H1 (cell line): ENCODE results near the gene PSMD3. TPM values are rescaled to one million over a fixed set of nuclear protein-coding genes. Genes with fewer than 3 reads are reported as not detected.

Experiments
- ATF3 ChIP-seq: IDR thresholded peaks from 2 replicates; pipeline ENCODE4 v1.6.1; 2011; ENCODE audit warnings: low read depth, mild to moderate bottlenecking, low read length; ENCODE audit not compliant: insufficient read depth
- BRCA1 ChIP-seq: IDR thresholded peaks from 2 replicates; pipeline ENCODE4 v1.6.1; 2012; ENCODE audit warnings: low read depth, low read length, improper control_type of control experiment
- EZH2 ChIP-seq: fragments of 200-600 bp; sonication (generic); IDR thresholded peaks from 2 replicates; pipeline ENCODE4 v1.7.1; 2012; ENCODE audit warnings: low read depth, mild to moderate bottlenecking, moderate library complexity, low read length, inconsistent platforms; ENCODE audit not compliant: severe bottlenecking
- GTF2F1 ChIP-seq: IDR thresholded peaks from 2 replicates; pipeline ENCODE4 v1.6.1; 2012; ENCODE audit warnings: low read depth, low read length, improper control_type of control experiment, borderline replicate concordance
- HDAC6 ChIP-seq: IDR thresholded peaks from one replicate; pipeline ENCODE4 v1.7.1; 2012; ENCODE audit warnings: low read depth, mild to moderate bottlenecking, inconsistent platforms, low read length, moderate library complexity
- KDM1A ChIP-seq: fragments of 200-600, 300-600 bp; sonication (generic); IDR thresholded peaks from 2 replicates; pipeline ENCODE4 v1.7.1; 2016; ENCODE audit warnings: mild to moderate bottlenecking, low read length, borderline replicate concordance
- KDM4A ChIP-seq: IDR thresholded peaks from one replicate; pipeline ENCODE4 v1.7.1; 2012; ENCODE audit warnings: low read depth, mild to moderate bottlenecking, moderate library complexity, low read length, inconsistent platforms; ENCODE audit not compliant: severe bottlenecking
- POLR2A ChIP-seq, 2 experiments: IDR thresholded peaks; 1 replicate in 1 of 2; 2 replicates in 1 of 2; pipeline ENCODE4 v1.6.1; 2011; ENCODE audit warnings: low read depth in 2 of 2, low read length in 2 of 2, mild to moderate bottlenecking in 2 of 2; ENCODE audit errors: control extremely low read depth in 1 of 2
- POU5F1 ChIP-seq: IDR thresholded peaks from 2 replicates; pipeline ENCODE4 v1.6.1; 2011; ENCODE audit warnings: low read depth, mild to moderate bottlenecking, low read length, moderate library complexity
- RAD21 ChIP-seq, 2 experiments: IDR thresholded peaks in 1 of 2; conservative IDR thresholded peaks in 1 of 2; 2 replicates each; pipeline ENCODE4 v1.6.1; 2011; ENCODE audit warnings: low read depth in 2 of 2, low read length in 2 of 2, improper control_type of control experiment in 1 of 2, inconsistent platforms in 1 of 2, mild to moderate bottlenecking in 1 of 2, moderate library complexity in 1 of 2
- RXRA ChIP-seq: IDR thresholded peaks from 2 replicates; pipeline ENCODE4 v1.6.1; 2011; ENCODE audit warnings: low read depth, mild to moderate bottlenecking, low read length, moderate library complexity; ENCODE audit not compliant: insufficient read depth
- SAP30 ChIP-seq: fragments of 300-600 bp; sonication (generic); IDR thresholded peaks from 2 replicates; pipeline ENCODE4 v1.7.1; 2012; ENCODE audit warnings: low read length, moderate library complexity, mild to moderate bottlenecking, inconsistent platforms; ENCODE audit not compliant: insufficient read depth, insufficient replicate concordance
- SIN3A ChIP-seq, 2 experiments: IDR thresholded peaks in 1 of 2; conservative IDR thresholded peaks in 1 of 2; 2 replicates each; pipeline ENCODE4 v1.6.1; 2011 to 2012; ENCODE audit warnings: low read length in 2 of 2, improper control_type of control experiment in 1 of 2, low read depth in 1 of 2, mild to moderate bottlenecking in 1 of 2
- SP4 ChIP-seq: IDR thresholded peaks from 2 replicates; pipeline ENCODE4 v1.6.1; 2012; ENCODE audit warnings: low read length, inconsistent platforms
- SRF ChIP-seq: IDR thresholded peaks from 2 replicates; pipeline ENCODE4 v1.6.1; 2011; ENCODE audit warnings: mild to moderate bottlenecking, low read depth, low read length, moderate library complexity
- SUZ12 ChIP-seq: fragments of 200-600 bp; sonication (generic); IDR thresholded peaks from 2 replicates; pipeline ENCODE4 v1.6.1; 2012; ENCODE audit warnings: mild to moderate bottlenecking, inconsistent platforms, low read length, moderate library complexity, mixed read lengths
- polyA plus RNA-seq, 7 experiments: library from polyadenylated mRNA; depleted of rRNA in 3 of 7; stranded (reverse) in 5 of 7; unstranded in 2 of 7; fragments of >200 nt in 5 of 7; fragments of 200-250 nt in 2 of 7; gene quantifications; 1 replicate in 5 of 7; 2 replicates in 1 of 7; 4 replicates in 1 of 7; pipeline versions ENCODE4 v1.2.1 to v1.2.3, GENCODE V29; 2011 to 2013; ENCODE audit warnings: missing spikeins in 2 of 7, mixed read lengths in 2 of 7
- total RNA-seq: library from RNA; stranded (reverse); fragmentation: NEBNext Ultra II Directional; extraction: Animal tissue kit (Norgen Biotek cat#: 25700); gene quantifications from 2 replicates; pipeline ENCODE4 v1.2.1, GENCODE V29; 2021

PSMD3 gene
- total and polyA plus RNA-seq, 2 of the 8 experiments (the other 6 are each of a cell fraction or from before 2014, with no cell fraction given), result 151 to 198 TPM

- TF ChIP-seq GTF2F1, result no peak
- TF ChIP-seq HDAC6, result no peak
- TF ChIP-seq SUZ12, result no peak; the same call in 1 of the 2 replicates
- peak; percentile 57 for TF ChIP-seq KDM4A
- peak; percentile 61 to 98; a peak in 2 of 4 replicates for TF ChIP-seq SIN3A (conservative IDR thresholded peaks at IDR 0.05 in 1 of 2, IDR thresholded peaks at IDR 0.05 in 1 of 2; ENCODE audit: low read depth in 1 of 2, low read length in 2 of 2)
- TF ChIP-seq SRF, result peak; percentile 99
- TF ChIP-seq SP4, result no peak
- TF ChIP-seq POLR2A (IDR thresholded peaks at IDR 0.05; ENCODE audit: control extremely low read depth in 1 of 2, low read depth in 2 of 2, low read length in 2 of 2), result peak; percentile 45 to 92
- TF ChIP-seq ATF3, result no peak
- TF ChIP-seq EZH2, result no peak
- TF ChIP-seq SAP30, result no peak
- no peak for TF ChIP-seq BRCA1
- TF ChIP-seq RAD21 (IDR thresholded peaks at IDR 0.05 in 1 of 2, conservative IDR thresholded peaks at IDR 0.05 in 1 of 2; ENCODE audit: low read depth in 2 of 2, low read length in 2 of 2), result peak; percentile 61 to 69
- TF ChIP-seq KDM1A, result no peak
- TF ChIP-seq RXRA, result no peak
- no peak for TF ChIP-seq POU5F1
Observed at GRCh38 chr17:39980351-39981206, at the start of gene PSMD3 (continued).
